GM12892 (cell line): Measurements from ENCODE around the gene IP6K2.
A peak's percentile ranks its signal among the peaks of the same experiment; 100 is the strongest.

Experiments used
- DNase-seq: peaks from one replicate; pipeline ENCODE4 v3.0.0; 2011; ENCODE audit not compliant: insufficient read length
- FAIRE-seq: peaks from 2 replicates; lab custom pipeline; 2011; peaks lifted over from hg19 to GRCh38; lab: Jason Lieb, UNC
- POLR2A ChIP-seq: IDR thresholded peaks from 2 replicates; pipeline ENCODE4 v1.6.1; 2011; ENCODE audit warnings: low read depth, low read length, control low read depth
- POLR2AphosphoS5 ChIP-seq: IDR thresholded peaks from 2 replicates; pipeline ENCODE4 v1.6.1; 2011; ENCODE audit warnings: low read depth, low read length, control low read depth
- TAF1 ChIP-seq: IDR thresholded peaks from 2 replicates; pipeline ENCODE4 v1.6.1; 2011; ENCODE audit warnings: low read depth, mild to moderate bottlenecking, control low read depth, low read length, borderline replicate concordance

Gene IP6K2

DNA sequence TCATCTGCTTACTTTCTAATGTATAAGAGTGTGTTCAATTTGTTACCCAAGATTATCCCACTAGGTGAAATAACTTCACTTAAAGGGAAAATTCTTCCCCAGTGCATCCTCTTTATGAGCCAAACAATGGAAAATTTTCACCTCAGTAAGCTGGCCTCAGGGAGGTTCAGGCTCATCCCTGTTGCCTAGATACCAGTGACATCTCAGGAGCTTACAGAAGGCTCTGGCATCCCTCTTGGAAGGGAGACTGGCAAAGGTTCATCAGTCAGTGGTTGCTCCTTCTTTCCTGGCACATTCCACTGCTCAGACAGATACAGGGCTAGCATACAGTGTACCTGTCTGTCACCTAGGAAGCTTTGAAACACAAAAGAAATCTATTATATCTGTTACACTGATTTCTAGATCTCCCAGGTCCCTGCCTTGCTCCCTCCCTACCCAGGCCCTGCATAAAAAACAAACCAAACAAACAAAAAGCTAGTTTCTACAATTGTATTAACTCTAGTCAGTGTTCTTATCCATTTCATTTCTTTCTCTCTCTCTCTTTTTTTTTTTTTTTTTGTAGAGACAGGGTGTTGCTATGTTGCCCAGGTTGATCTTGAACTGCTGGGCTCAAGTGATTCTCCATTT, 1.7 kb downstream of the IP6K2 start:
- TF ChIP-seq POLR2AphosphoS5: no peak
- TF ChIP-seq POLR2A: no peak
- DNase-seq: no peak
- peak; percentile 9 for FAIRE-seq

GRCh38 chr3:48711727-48712126, 5.3 kb downstream of the IP6K2 start:
- no peak for FAIRE-seq
- no peak for TF ChIP-seq POLR2A
- TF ChIP-seq POLR2AphosphoS5: no peak
- TF ChIP-seq TAF1: no peak
- DNase-seq: no peak

GRCh38 chr3:48709051-48709461, 8.0 kb downstream of the IP6K2 start:
- TF ChIP-seq POLR2A (no peak; the same call in 1 of the 2 replicates), POLR2AphosphoS5 (no peak), TAF1 (no peak)
- FAIRE-seq (no peak), DNase-seq (no peak)

DNA sequence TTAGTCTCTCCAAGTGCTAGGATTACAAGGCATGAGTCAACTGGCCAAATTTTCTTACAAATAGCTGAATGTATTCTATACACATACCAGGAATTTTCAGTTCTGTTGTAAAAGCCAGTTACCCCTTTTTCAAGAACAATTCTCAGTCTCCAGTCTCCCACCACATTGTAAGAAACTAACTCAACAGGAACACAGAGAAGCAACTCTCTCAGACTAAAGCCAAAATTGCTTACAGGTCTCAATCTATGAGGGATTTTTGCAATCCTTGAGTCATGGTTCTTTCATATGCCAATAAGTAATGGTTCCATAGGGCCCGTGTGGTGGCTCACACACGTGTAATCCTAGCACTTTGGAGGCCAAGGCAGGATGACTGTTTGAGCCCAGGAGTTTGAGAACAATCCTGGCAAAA, 8.5 kb downstream of the IP6K2 start:
- FAIRE-seq: no peak
- TF ChIP-seq POLR2A (no peak), TAF1 (no peak), POLR2AphosphoS5 (no peak; the same call in 1 of the 2 replicates)
- DNase-seq: no peak

- no peak for TF ChIP-seq POLR2AphosphoS5
- FAIRE-seq: no peak
- DNase-seq: no peak
Observed at GRCh38 chr3:48707157-48707556, 9.9 kb downstream of the IP6K2 start.

DNA sequence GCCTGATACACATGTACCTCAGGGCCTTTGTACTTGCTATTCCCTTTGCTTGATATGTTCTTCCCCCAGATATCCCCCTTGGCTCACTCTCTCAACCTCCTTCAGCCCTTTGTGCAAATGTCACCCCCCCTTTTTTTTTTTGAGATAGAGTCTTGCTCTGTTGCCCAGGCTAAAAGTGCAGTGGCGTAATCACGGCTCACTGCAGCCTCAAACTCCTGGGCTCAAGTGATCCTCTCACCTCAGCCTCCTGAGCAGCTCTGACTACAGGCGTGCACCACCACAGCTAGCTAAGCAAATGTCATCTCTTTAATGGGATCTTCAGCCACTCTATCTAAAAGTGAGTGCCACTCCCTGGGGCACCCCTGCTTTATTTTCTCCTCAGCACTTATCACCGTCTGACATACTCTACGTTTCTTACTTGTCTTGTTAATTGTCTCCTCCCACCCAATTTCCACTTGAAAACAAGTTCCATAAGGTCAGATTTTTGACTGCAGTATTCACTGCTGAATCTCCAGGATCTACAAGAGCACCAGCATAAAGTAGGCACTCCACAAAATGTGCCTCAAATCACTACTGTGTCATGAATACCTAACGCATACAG, 14.6 kb downstream of the IP6K2 start:
- DNase-seq (no peak), FAIRE-seq (no peak)
- TF ChIP-seq POLR2AphosphoS5: no peak
- no peak for TF ChIP-seq TAF1
- TF ChIP-seq POLR2A: no peak

DNA sequence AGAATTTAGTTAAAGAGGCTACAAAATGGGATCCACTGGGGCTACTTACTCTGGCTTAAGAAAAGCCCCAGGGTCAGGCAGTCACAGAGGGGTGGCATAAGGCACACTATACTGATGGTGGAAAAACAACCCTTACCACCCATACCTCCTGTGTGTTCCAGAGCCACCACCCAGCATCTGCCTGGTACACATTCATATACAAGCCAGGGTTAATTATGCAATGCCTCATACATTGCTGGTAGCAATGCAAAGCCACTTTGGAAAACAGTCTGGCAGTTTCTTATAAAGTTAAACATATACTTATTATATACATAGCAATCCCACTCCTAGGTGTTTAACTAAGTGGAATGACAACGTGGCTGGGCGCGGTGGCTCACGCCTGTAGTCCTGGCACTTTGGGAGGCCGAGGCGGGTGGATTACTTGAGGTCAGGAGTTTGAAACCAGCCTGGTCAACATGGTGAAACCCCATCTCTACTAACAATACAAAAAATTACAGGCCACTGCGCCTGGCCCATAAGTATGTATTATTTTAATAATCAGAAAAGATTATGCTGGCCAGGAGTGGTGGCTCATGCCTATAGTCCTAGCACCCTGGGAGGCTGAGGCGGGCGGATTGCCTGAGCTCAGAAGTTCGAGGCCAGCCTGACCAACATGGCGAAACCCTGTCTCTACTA, 16.2 kb downstream of the IP6K2 start:
- TF ChIP-seq POLR2AphosphoS5 (no peak), POLR2A (no peak), TAF1 (no peak)
- FAIRE-seq (no peak), DNase-seq (no peak)

DNA sequence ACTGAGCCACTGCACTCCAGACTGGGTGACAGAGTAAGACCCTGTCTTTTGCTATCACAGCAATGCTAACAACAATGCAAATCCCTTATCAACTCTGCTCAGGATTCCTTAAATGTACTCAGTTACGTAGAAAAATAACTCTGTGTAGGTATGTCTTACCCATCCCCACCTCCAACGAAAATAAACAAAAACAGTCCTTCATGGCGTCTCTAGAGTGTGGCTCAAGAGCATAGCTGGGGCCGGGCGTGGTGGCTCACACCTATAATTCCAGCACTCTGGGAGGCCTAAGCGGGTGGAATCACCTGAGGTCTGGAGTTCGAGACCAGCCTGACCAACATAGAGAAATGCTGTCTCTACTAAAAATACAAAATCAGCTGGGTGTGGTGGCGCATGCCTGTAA, 18.1 kb downstream of the IP6K2 start:
- no peak for DNase-seq
- FAIRE-seq: no peak
- TF ChIP-seq TAF1: no peak
- no peak; the same call in 1 of the 2 replicates for TF ChIP-seq POLR2A

DNA sequence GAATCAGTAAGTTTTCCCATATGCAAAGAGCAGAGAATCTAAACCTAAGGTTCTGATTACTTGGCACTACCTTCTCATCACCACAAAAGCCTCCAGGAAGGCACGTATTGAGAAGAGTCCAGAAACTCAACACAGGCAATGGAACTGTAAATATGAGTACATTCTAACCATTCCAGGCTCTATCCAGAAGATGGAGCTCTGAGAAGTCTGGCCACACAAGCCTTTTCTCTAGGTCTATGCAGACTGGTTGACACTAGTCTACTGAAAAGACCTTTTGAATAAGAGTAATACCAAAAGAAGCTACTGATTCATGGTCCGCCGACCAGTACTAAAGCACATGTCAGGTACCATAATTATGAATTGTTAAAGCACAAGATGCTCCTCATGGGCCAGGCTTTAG, 19.1 kb downstream of the IP6K2 start:
- TF ChIP-seq POLR2A (no peak), TAF1 (no peak), POLR2AphosphoS5 (no peak)
- FAIRE-seq (no peak), DNase-seq (no peak)

- DNase-seq (no peak), FAIRE-seq (no peak)
- TF ChIP-seq POLR2A: peak; percentile 31; the same call in 1 of the 2 replicates
- no peak for TF ChIP-seq POLR2AphosphoS5
Observed at GRCh38 chr3:48696601-48697000, 20.4 kb downstream of the IP6K2 start.

- no peak for FAIRE-seq
- DNase-seq: no peak
- no peak for TF ChIP-seq POLR2A
Observed at GRCh38 chr3:48696156-48696555, 20.9 kb downstream of the IP6K2 start.

- FAIRE-seq: no peak
- DNase-seq: no peak
- no peak for TF ChIP-seq POLR2AphosphoS5
- TF ChIP-seq TAF1: no peak
- no peak for TF ChIP-seq POLR2A
Observed at GRCh38 chr3:48695393-48695753, 21.6 kb downstream of the IP6K2 start.
